ENCODE measurements around the gene PRG2. TPM values are rescaled to one million over a fixed set of nuclear protein-coding genes. Genes with fewer than 3 reads are reported as not detected.

The PRG2 gene
- polyA plus RNA-seq, 2 donors = 0.45 to 0.60 TPM

- Histone ChIP-seq H3K36me3 (ENCODE audit: control insufficient read depth in 2 of 2, insufficient read depth in 2 of 2, low read length in 1 of 2) (no peaks in the 10 kb centered on the region), H3K4me3 (ENCODE audit: low read depth in 1 of 2, low read length in 2 of 2) (no peak overlapping the region), H3K9me3 (ENCODE audit: control insufficient read depth in 2 of 2, insufficient read depth in 1 of 2, low read depth in 1 of 2, low read length in 1 of 2) (no peaks in the 10 kb centered on the region), H3K27me3 (ENCODE audit: control insufficient read depth in 1 of 2, insufficient read depth in 2 of 2, low read length in 2 of 2) (no peaks in the 10 kb centered on the region), H3K4me1 (ENCODE audit: control insufficient read depth in 2 of 2, insufficient read depth in 2 of 2, low read length in 1 of 2) (peaks cover 4 to 21% of the 10 kb centered on the region in 2 donors), H3K27ac (ENCODE audit: low read depth in 2 of 2, low read length in 1 of 2) (no peak overlapping the region)
- 84 to 94% methylated on average over 5 of the region's 5 CpGs for WGBS, 2 donors
These were observed 38.2 kb upstream of the PRG2 start for GRCh38 chr11:57428643-57429042.

DNA sequence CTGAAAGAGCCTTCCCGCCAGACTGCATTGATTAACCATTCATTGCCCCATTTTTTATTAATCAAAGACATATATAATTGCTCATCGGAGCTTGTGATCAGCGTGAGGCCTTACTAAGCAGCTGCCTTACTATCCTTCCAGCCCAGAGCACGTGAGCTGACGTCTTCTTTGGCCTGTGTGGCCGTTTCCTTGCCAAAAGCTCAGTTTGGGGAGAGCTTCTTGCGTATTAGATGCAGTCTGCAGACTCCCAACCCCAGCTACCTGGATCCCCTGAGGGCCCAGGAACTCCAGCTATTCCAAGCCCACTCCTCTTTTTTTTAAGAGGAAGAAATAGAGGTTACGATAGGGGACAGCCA is 37.3 kb upstream of the PRG2 start:
- 25 to 40% methylated on average over 8 of the region's 8 CpGs for WGBS, 2 donors
- no peaks in the 10 kb centered on the region for H3K9me3 ChIP-seq (ENCODE audit: control insufficient read depth in 2 of 2, insufficient read depth in 1 of 2, low read depth in 1 of 2, low read length in 1 of 2)
- H3K27me3 ChIP-seq (ENCODE audit: control insufficient read depth in 1 of 2, insufficient read depth in 2 of 2, low read length in 2 of 2) = no peaks in the 10 kb centered on the region
- H3K4me3 ChIP-seq (ENCODE audit: low read depth in 1 of 2, low read length in 2 of 2) = no peak overlapping the region
- H3K27ac ChIP-seq (ENCODE audit: low read depth in 2 of 2, low read length in 1 of 2) = peak overlapping the region; percentile 96 to 97
- no peaks in the 10 kb centered on the region for H3K36me3 ChIP-seq (ENCODE audit: control insufficient read depth in 2 of 2, insufficient read depth in 2 of 2, low read length in 1 of 2)
- H3K4me1 ChIP-seq (ENCODE audit: control insufficient read depth in 2 of 2, insufficient read depth in 2 of 2, low read length in 1 of 2) = peaks cover 4 to 23% of the 10 kb centered on the region in 2 donors

GRCh38 chr11:57426929-57427726 is 36.7 kb upstream of the PRG2 start, which contains the start of gene SLC43A3:
TSS of gene SLC43A3 (minus strand) at chr11:57427121. CDS start at chr11:57426172, 949 bp downstream.
- Histone ChIP-seq H3K27me3 (ENCODE audit: control insufficient read depth in 1 of 2, insufficient read depth in 2 of 2, low read length in 2 of 2) (no peaks in the 10 kb centered on the region), H3K27ac (ENCODE audit: low read depth in 2 of 2, low read length in 1 of 2) (peak within 1 kb of the TSS; percentile 96 to 97), H3K4me1 (ENCODE audit: control insufficient read depth in 2 of 2, insufficient read depth in 2 of 2, low read length in 1 of 2) (peaks cover 4 to 23% of the 10 kb centered on the region in 2 donors), H3K4me3 (ENCODE audit: low read depth in 1 of 2, low read length in 2 of 2) (peak within 1 kb of the TSS; percentile 54 to 55), H3K36me3 (ENCODE audit: control insufficient read depth in 2 of 2, insufficient read depth in 2 of 2, low read length in 1 of 2) (no peaks in the 10 kb centered on the region), H3K9me3 (ENCODE audit: control insufficient read depth in 2 of 2, insufficient read depth in 1 of 2, low read depth in 1 of 2, low read length in 1 of 2) (no peaks in the 10 kb centered on the region)
- 2 to 4% methylated on average over 37 to 39 of the region's 39 CpGs for WGBS, 2 donors

- H3K4me3 ChIP-seq (ENCODE audit: low read depth in 1 of 2, low read length in 2 of 2) = peak overlapping the region; percentile 54 to 55
- H3K27me3 ChIP-seq (ENCODE audit: control insufficient read depth in 1 of 2, insufficient read depth in 2 of 2, low read length in 2 of 2) = no peaks in the 10 kb centered on the region
- WGBS, 2 donors = 8 to 9% methylated on average over 16 of the region's 16 CpGs
- H3K4me1 ChIP-seq (ENCODE audit: control insufficient read depth in 2 of 2, insufficient read depth in 2 of 2, low read length in 1 of 2) = peaks cover 4 to 23% of the 10 kb centered on the region in 2 donors
- H3K27ac ChIP-seq (ENCODE audit: low read depth in 2 of 2, low read length in 1 of 2) = peak overlapping the region; percentile 96 to 97
- H3K36me3 ChIP-seq (ENCODE audit: control insufficient read depth in 2 of 2, insufficient read depth in 2 of 2, low read length in 1 of 2) = no peaks in the 10 kb centered on the region
- no peaks in the 10 kb centered on the region for H3K9me3 ChIP-seq (ENCODE audit: control insufficient read depth in 2 of 2, insufficient read depth in 1 of 2, low read depth in 1 of 2, low read length in 1 of 2)
These were observed 36.0 kb upstream of the PRG2 start for GRCh38 chr11:57426439-57426928.

- Histone ChIP-seq H3K36me3 (ENCODE audit: control insufficient read depth in 2 of 2, insufficient read depth in 2 of 2, low read length in 1 of 2) (no peaks in the 10 kb centered on the region), H3K4me3 (ENCODE audit: low read depth in 1 of 2, low read length in 2 of 2) (peak overlapping the region; percentile 54 to 55), H3K27me3 (ENCODE audit: control insufficient read depth in 1 of 2, insufficient read depth in 2 of 2, low read length in 2 of 2) (no peaks in the 10 kb centered on the region), H3K27ac (ENCODE audit: low read depth in 2 of 2, low read length in 1 of 2) (peak overlapping the region; percentile 96 to 97), H3K9me3 (ENCODE audit: control insufficient read depth in 2 of 2, insufficient read depth in 1 of 2, low read depth in 1 of 2, low read length in 1 of 2) (no peaks in the 10 kb centered on the region), H3K4me1 (ENCODE audit: control insufficient read depth in 2 of 2, insufficient read depth in 2 of 2, low read length in 1 of 2) (peaks cover 4 to 23% of the 10 kb centered on the region in 2 donors)
- 10 to 27% methylated on average over 15 of the region's 15 CpGs for WGBS, 2 donors
These were observed 35.4 kb upstream of the PRG2 start for GRCh38 chr11:57425565-57426438.

DNA sequence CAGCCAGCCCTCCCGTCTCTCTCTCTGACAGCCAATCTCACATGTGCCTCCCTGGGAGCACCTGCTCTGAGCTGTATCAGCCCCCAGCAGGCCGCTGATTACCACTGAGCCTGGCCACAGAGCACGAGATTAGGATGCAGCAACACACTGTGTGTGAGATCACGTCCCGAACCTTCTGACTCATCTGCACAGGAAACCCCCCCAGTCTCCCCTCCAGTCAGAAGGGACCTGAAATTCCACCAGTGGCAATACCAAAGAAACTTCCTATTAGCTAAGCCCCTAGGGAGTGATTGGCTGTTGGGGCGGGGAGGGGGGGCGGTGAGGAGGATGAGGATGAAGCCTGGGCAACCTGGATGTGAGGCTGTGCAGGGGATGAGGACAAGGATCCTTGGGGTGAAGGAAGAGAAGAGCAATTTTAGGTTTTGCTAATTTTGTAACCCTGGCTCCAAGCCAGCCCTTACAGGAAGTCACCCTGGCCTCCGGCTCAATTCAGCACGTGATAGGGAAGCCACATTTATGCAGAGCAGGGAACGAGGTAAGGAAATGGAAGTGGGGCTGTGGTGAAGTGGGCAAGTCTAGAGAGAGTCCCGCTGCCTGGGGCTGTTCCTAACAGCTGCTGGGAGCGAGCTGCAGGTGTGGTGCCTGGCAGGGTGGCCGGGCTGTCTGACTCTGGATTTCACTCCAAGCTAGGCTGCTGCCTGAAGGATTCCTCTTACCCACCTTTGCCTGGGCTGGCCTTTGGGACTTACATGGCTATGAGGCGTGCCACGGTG is 34.5 kb upstream of the PRG2 start:
- 20 to 29% methylated on average over 15 of the region's 15 CpGs for WGBS, 2 donors
- Histone ChIP-seq H3K27ac (ENCODE audit: low read depth in 2 of 2, low read length in 1 of 2) (peak overlapping the region; percentile 96 to 97), H3K27me3 (ENCODE audit: control insufficient read depth in 1 of 2, insufficient read depth in 2 of 2, low read length in 2 of 2) (no peaks in the 10 kb centered on the region), H3K4me1 (ENCODE audit: control insufficient read depth in 2 of 2, insufficient read depth in 2 of 2, low read length in 1 of 2) (peaks cover 4 to 23% of the 10 kb centered on the region in 2 donors), H3K9me3 (ENCODE audit: control insufficient read depth in 2 of 2, insufficient read depth in 1 of 2, low read depth in 1 of 2, low read length in 1 of 2) (no peaks in the 10 kb centered on the region), H3K36me3 (ENCODE audit: control insufficient read depth in 2 of 2, insufficient read depth in 2 of 2, low read length in 1 of 2) (peaks cover under 1 to 4% of the 10 kb centered on the region in 2 donors), H3K4me3 (ENCODE audit: low read depth in 1 of 2, low read length in 2 of 2) (peak overlapping the region; percentile 7 to 55)

DNA sequence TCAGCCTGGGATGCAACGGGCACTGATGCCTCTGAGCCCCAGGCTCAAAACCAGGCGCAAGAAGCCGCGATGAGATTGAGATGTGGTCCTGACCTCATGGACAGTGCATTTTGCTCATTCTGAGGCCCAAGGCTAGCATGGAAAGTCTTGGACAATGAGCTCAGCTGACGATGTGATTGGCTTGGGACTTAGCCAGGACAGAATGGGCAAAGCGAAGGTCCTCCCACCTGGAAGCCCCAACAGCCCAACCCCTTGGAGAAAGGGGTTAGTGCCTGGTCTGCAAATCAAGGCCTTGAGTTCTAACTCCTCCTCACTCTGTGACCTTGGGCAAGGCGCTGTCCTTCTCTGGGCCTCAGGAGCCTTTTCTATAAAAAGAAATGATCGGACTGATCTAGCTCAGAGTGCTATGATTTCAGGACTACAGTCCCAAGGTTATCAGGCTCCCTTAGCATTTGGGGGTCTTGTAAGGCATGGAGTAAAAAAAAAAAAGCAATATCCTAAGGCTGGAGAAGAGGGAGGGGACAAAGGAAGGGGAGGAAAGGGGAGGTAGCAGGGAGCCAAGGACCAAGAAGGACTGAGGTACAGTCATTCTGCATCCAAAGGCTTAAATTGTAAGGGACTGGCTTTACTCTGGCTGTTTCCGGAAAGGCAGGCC is 33.8 kb upstream of the PRG2 start:
- WGBS, 2 donors = 75% methylated on average over 9 of the region's 9 CpGs
- no peaks in the 10 kb centered on the region for H3K27me3 ChIP-seq (ENCODE audit: control insufficient read depth in 1 of 2, insufficient read depth in 2 of 2, low read length in 2 of 2)
- peaks cover 4 to 23% of the 10 kb centered on the region in 2 donors for H3K4me1 ChIP-seq (ENCODE audit: control insufficient read depth in 2 of 2, insufficient read depth in 2 of 2, low read length in 1 of 2)
- H3K36me3 ChIP-seq (ENCODE audit: control insufficient read depth in 2 of 2, insufficient read depth in 2 of 2, low read length in 1 of 2) = peaks cover 2 to 4% of the 10 kb centered on the region in 2 donors
- H3K4me3 ChIP-seq (ENCODE audit: low read depth in 1 of 2, low read length in 2 of 2) = peak overlapping the region in 1 of 2 donors; percentile 14
- peak overlapping the region; percentile 96 to 97 for H3K27ac ChIP-seq (ENCODE audit: low read depth in 2 of 2, low read length in 1 of 2)
- no peaks in the 10 kb centered on the region for H3K9me3 ChIP-seq (ENCODE audit: control insufficient read depth in 2 of 2, insufficient read depth in 1 of 2, low read depth in 1 of 2, low read length in 1 of 2)

GRCh38 chr11:57422669-57423068 is 32.2 kb upstream of the PRG2 start:
- no peak overlapping the region for H3K27ac ChIP-seq (ENCODE audit: low read depth in 2 of 2, low read length in 1 of 2)
- H3K4me3 ChIP-seq (ENCODE audit: low read depth in 1 of 2, low read length in 2 of 2) = no peak overlapping the region
- peaks cover 4 to 23% of the 10 kb centered on the region in 2 donors for H3K4me1 ChIP-seq (ENCODE audit: control insufficient read depth in 2 of 2, insufficient read depth in 2 of 2, low read length in 1 of 2)
- H3K27me3 ChIP-seq (ENCODE audit: control insufficient read depth in 1 of 2, insufficient read depth in 2 of 2, low read length in 2 of 2) = no peaks in the 10 kb centered on the region
- no peaks in the 10 kb centered on the region for H3K9me3 ChIP-seq (ENCODE audit: control insufficient read depth in 2 of 2, insufficient read depth in 1 of 2, low read depth in 1 of 2, low read length in 1 of 2)
- 83 to 84% methylated on average over 4 of the region's 4 CpGs for WGBS, 2 donors
- H3K36me3 ChIP-seq (ENCODE audit: control insufficient read depth in 2 of 2, insufficient read depth in 2 of 2, low read length in 1 of 2) = peaks cover 2 to 5% of the 10 kb centered on the region in 2 donors
